K562 (cell line): ENCODE results near the gene CCDC137. TPM values are rescaled to one million over a fixed set of nuclear protein-coding genes. Genes with fewer than 3 reads are reported as not detected.

Experiments used
- ELF1 ChIP-seq: fragments of 200-800 bp; sonication (Bioruptor generic); IDR thresholded peaks from 2 replicates; pipeline ENCODE4 v1.6.1; 2016; ENCODE audit warnings: missing genetic modification characterization, missing compliant biosample characterization
- GABPA ChIP-seq: fragments of 200-800 bp; sonication (Bioruptor generic); conservative IDR thresholded peaks from 2 replicates; pipeline ENCODE4 v1.6.1; 2016; ENCODE audit warnings: low read depth, missing genetic modification characterization, missing compliant biosample characterization
- HSF4 ChIP-seq: fragments of 250-450 bp; sonication (Bioruptor Pico); IDR thresholded peaks from 2 replicates; pipeline ENCODE4 v2.1.2; 2022; ENCODE audit warnings: mild to moderate bottlenecking, moderate library complexity, borderline replicate concordance
- JUND ChIP-seq, 2 experiments: IDR thresholded peaks; 2 replicates in 1 of 2; 3 replicates in 1 of 2; pipeline ENCODE4 v1.6.1; 2011; ENCODE audit warnings: borderline replicate concordance in 2 of 2, low read depth in 2 of 2, low read length in 2 of 2, improper control_type of control experiment in 1 of 2, missing biosample characterization in 1 of 2, missing genetic modification characterization in 1 of 2, missing genetic modification reagents in 1 of 2
- MCM2 ChIP-seq: fragments of 450-650 bp; IDR thresholded peaks from 2 replicates; pipeline ENCODE4 v1.6.1; 2017; ENCODE audit warnings: low read depth, mild to moderate bottlenecking
- MCM7 ChIP-seq, 2 experiments: fragments of 450-650 bp; IDR thresholded peaks; 2 replicates each; pipeline ENCODE4 v1.6.1; 2016 to 2018
- PHB ChIP-seq: fragments of 250-450 bp; sonication (Bioruptor Pico); IDR thresholded peaks from 2 replicates; pipeline ENCODE4 v1.5.0; 2021
- PPARD ChIP-seq: fragments of 250-450 bp; sonication (Bioruptor Pico); IDR thresholded peaks from 2 replicates; pipeline ENCODE4 v1.8.0; 2022; ENCODE audit warnings: inconsistent platforms, mild to moderate bottlenecking, moderate library complexity
- SMARCA5 ChIP-seq: fragments of 450-650 bp; IDR thresholded peaks from 2 replicates; pipeline ENCODE4 v1.6.1; 2016
- SMARCB1 ChIP-seq: IDR thresholded peaks from 2 replicates; pipeline ENCODE4 v1.6.1; 2011; ENCODE audit warnings: improper control_type of control experiment, low read depth; ENCODE audit not compliant: insufficient read length
- SMC3 ChIP-seq: conservative IDR thresholded peaks from 2 replicates; pipeline ENCODE4 v1.6.1; 2011; ENCODE audit warnings: low read depth, low read length, improper control_type of control experiment; ENCODE audit not compliant: insufficient read depth
- STAG1 ChIP-seq: sonication (generic); formaldehyde crosslinking; IDR thresholded peaks from 2 replicates; pipeline ENCODE4 v1.5.0; 2020; ENCODE audit warnings: missing genetic modification reagents, borderline replicate concordance
- TAF9B ChIP-seq: fragments of 450-650 bp; IDR thresholded peaks from 2 replicates; pipeline ENCODE4 v1.6.1; 2018; ENCODE audit warnings: mild to moderate bottlenecking; ENCODE audit not compliant: partially characterized antibody
- ZNF76 ChIP-seq: fragments of 250-450 bp; sonication (Bioruptor Pico); IDR thresholded peaks from 2 replicates; pipeline ENCODE4 v1.4.0; 2020; ENCODE audit warnings: mild to moderate bottlenecking, moderate library complexity, borderline replicate concordance
- polyA plus RNA-seq, 8 experiments: library from polyadenylated mRNA; depleted of rRNA in 4 of 8; stranded (reverse) in 5 of 8; unstranded in 3 of 8; fragments of >200 nt; fragmentation: Nextera tagmentation in 2 of 8; fragmentation: Illumina TruSeq in 1 of 8; extraction: Ambion mirVana in 2 of 8; extraction: Trizol in 1 of 8; gene quantifications; 2 replicates each; pipeline versions ENCODE4 v1.2.1 to v1.2.3, GENCODE V29; 2011 to 2014; ENCODE audit warnings: inconsistent platforms in 1 of 8, missing spikeins in 1 of 8
- total RNA-seq, 7 experiments: library from RNA; depleted of rRNA in 6 of 7; stranded (reverse); fragments of >200 nt in 6 of 7; fragmentation: Illumina TruSeq in 2 of 7; extraction: Trizol in 2 of 7; gene quantifications; 2 replicates each; pipeline versions ENCODE4 v1.2.1 to v1.2.3, GENCODE V29; 2011 to 2021; ENCODE audit warnings: low replicate concordance in 1 of 7
- TF ChIP-seq, protein P1 (sequence below): sonication (generic); formaldehyde crosslinking; IDR thresholded peaks from 2 replicates; pipeline ENCODE4 v1.8.0; 2022; ENCODE audit warnings: mild to moderate bottlenecking, missing genetic modification reagents
- TF ChIP-seq, protein P2 (sequence below): fragments of 450-650 bp; formaldehyde crosslinking; IDR thresholded peaks from 2 replicates; pipeline ENCODE4 v1.4.0; 2020; ENCODE audit warnings: mild to moderate bottlenecking, moderate library complexity
- TF ChIP-seq, protein P3 (sequence below): fragments of 250-450 bp; sonication (Bioruptor Pico); IDR thresholded peaks from 2 replicates; pipeline ENCODE4 v1.5.0; 2020; ENCODE audit warnings: mild to moderate bottlenecking
- TF ChIP-seq, protein P4 (sequence below): fragments of 250-450 bp; sonication (Bioruptor Pico); IDR thresholded peaks from 2 replicates; pipeline ENCODE4 v1.9.0; 2021; ENCODE audit warnings: mild to moderate bottlenecking
- TF ChIP-seq, protein P5 (sequence below), 2 experiments: IDR thresholded peaks in 1 of 2; conservative IDR thresholded peaks in 1 of 2; 2 replicates each; pipeline ENCODE4 v1.6.1; 2016; ENCODE audit warnings: low read depth in 2 of 2, mild to moderate bottlenecking in 1 of 2, missing compliant biosample characterization in 1 of 2, missing genetic modification characterization in 1 of 2, moderate library complexity in 1 of 2
- TF ChIP-seq, protein P6 (sequence below): fragments of 450-650 bp; formaldehyde crosslinking; IDR thresholded peaks from 2 replicates; pipeline ENCODE4 v1.4.0; 2020; ENCODE audit warnings: mild to moderate bottlenecking

Gene CCDC137
- total and polyA plus RNA-seq, 9 of the 15 experiments (the other 6 are each of a cell fraction or from before 2014, with no cell fraction given), result 2.3 to 68.1 (median 38.3) TPM

DNA sequence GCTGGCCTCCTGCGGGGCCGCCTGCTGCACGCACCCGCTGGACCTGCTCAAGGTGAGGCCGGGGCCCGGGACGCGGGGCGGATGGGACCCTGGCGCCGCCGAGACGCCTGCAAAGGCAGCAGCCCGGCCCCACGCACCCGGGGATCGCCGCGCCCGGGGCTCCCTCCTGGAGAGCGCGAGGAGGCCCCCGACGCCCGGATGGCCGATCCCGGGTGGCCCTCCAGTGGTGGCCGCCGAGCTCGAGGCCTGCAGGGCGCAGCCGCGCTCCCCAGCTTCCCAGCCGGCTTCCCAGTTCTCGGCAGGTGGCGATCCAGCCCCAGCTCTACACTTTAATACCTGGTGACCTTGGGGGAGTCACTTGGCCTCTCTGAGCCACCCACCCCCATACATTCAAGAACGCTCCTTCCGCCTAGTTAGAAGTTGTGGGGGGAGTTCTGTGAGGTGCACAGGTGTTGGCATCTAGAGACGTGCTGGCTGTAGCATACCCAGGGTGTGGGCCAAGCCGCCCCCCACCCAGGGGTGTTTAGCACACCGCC, 46.0 kb downstream of the CCDC137 start (continued):
- TF ChIP-seq, protein P1, sequence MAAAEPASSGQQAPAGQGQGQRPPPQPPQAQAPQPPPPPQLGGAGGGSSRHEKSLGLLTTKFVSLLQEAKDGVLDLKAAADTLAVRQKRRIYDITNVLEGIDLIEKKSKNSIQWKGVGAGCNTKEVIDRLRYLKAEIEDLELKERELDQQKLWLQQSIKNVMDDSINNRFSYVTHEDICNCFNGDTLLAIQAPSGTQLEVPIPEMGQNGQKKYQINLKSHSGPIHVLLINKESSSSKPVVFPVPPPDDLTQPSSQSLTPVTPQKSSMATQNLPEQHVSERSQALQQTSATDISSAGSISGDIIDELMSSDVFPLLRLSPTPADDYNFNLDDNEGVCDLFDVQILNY, result 0 out of 2 replicates have a peak, but pooled peaks have one; percentile 44
- TF ChIP-seq SMARCA5 (peak; percentile 38; the same call in 1 of the 2 replicates), SMC3 (no peak), MCM7 (IDR thresholded peaks at IDR 0.05) (no peak), TAF9B (no peak), PPARD (no peak), ELF1 (tag) (no peak), ZNF76 (CRISPR knock-in tag) (no peak), GABPA (tag) (0 out of 2 replicates have a peak, but pooled peaks have one; percentile 7), MCM2 (no peak), JUND (IDR thresholded peaks at IDR 0.05; ENCODE audit: borderline replicate concordance, low read depth, low read length) (no peak), JUND (tag; IDR thresholded peaks at IDR 0.05; ENCODE audit: borderline replicate concordance, low read depth, low read length) (no peak), SMARCB1 (no peak), PHB (no peak), STAG1 (CRISPR knock-in tag) (no peak), HSF4 (CRISPR knock-in tag) (no peak)
- TF ChIP-seq, protein P2, sequence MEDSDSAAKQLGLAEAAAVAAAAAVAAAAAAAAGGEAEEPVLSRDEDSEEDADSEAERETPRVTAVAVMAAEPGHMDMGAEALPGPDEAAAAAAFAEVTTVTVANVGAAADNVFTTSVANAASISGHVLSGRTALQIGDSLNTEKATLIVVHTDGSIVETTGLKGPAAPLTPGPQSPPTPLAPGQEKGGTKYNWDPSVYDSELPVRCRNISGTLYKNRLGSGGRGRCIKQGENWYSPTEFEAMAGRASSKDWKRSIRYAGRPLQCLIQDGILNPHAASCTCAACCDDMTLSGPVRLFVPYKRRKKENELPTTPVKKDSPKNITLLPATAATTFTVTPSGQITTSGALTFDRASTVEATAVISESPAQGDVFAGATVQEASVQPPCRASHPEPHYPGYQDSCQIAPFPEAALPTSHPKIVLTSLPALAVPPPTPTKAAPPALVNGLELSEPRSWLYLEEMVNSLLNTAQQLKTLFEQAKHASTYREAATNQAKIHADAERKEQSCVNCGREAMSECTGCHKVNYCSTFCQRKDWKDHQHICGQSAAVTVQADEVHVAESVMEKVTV, result no peak
- TF ChIP-seq, protein P3, sequence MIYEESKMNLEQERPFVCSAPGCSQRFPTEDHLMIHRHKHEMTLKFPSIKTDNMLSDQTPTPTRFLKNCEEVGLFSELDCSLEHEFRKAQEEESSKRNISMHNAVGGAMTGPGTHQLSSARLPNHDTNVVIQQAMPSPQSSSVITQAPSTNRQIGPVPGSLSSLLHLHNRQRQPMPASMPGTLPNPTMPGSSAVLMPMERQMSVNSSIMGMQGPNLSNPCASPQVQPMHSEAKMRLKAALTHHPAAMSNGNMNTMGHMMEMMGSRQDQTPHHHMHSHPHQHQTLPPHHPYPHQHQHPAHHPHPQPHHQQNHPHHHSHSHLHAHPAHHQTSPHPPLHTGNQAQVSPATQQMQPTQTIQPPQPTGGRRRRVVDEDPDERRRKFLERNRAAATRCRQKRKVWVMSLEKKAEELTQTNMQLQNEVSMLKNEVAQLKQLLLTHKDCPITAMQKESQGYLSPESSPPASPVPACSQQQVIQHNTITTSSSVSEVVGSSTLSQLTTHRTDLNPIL (CRISPR knock-in tag), result no peak
- TF ChIP-seq, protein P4, sequence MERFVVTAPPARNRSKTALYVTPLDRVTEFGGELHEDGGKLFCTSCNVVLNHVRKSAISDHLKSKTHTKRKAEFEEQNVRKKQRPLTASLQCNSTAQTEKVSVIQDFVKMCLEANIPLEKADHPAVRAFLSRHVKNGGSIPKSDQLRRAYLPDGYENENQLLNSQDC (CRISPR knock-in tag), result no peak
- TF ChIP-seq, protein P5, sequence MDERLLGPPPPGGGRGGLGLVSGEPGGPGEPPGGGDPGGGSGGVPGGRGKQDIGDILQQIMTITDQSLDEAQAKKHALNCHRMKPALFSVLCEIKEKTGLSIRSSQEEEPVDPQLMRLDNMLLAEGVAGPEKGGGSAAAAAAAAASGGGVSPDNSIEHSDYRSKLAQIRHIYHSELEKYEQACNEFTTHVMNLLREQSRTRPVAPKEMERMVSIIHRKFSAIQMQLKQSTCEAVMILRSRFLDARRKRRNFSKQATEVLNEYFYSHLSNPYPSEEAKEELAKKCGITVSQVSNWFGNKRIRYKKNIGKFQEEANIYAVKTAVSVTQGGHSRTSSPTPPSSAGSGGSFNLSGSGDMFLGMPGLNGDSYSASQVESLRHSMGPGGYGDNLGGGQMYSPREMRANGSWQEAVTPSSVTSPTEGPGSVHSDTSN (CRISPR knock-in tag; IDR thresholded peaks at IDR 0.05; ENCODE audit: low read depth), result no peak
- TF ChIP-seq, protein P5 (tag; conservative IDR thresholded peaks at IDR 0.05; ENCODE audit: low read depth), result no peak
- TF ChIP-seq, protein P6, sequence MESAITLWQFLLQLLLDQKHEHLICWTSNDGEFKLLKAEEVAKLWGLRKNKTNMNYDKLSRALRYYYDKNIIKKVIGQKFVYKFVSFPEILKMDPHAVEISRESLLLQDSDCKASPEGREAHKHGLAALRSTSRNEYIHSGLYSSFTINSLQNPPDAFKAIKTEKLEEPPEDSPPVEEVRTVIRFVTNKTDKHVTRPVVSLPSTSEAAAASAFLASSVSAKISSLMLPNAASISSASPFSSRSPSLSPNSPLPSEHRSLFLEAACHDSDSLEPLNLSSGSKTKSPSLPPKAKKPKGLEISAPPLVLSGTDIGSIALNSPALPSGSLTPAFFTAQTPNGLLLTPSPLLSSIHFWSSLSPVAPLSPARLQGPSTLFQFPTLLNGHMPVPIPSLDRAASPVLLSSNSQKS (CRISPR knock-in tag), result no peak
